Mesothelial cell of epicardium (in vitro differentiated cells): ENCODE results near the gene CLCC1. TPM values are rescaled to one million over a fixed set of nuclear protein-coding genes. Genes with fewer than 3 reads are reported as not detected.

Source experiments
- DNase-seq, 2 experiments: peaks; one replicate each; pipeline ENCODE4 v3.0.0; 2021; ENCODE audit warnings: low spot score in 2 of 2; ENCODE audit not compliant: unreplicated experiment in 2 of 2
- H3K27ac Mint-ChIP-seq: 2 replicates; pipeline ENCODE4 v1.8.0; 2021; ENCODE audit warnings: mixed read lengths
- H3K27me3 Mint-ChIP-seq: 2 replicates; pipeline ENCODE4 v1.8.0; 2021; ENCODE audit warnings: low read depth, mixed read lengths
- H3K36me3 Mint-ChIP-seq: 2 replicates; pipeline ENCODE4 v1.8.0; 2021; ENCODE audit warnings: mixed read lengths
- H3K4me1 Mint-ChIP-seq: 2 replicates; pipeline ENCODE4 v1.8.0; 2021; ENCODE audit warnings: mixed read lengths
- H3K4me3 Mint-ChIP-seq: 2 replicates; pipeline ENCODE4 v1.8.0; 2021; ENCODE audit warnings: mild to moderate bottlenecking, moderate library complexity, mixed read lengths
- H3K9me3 Mint-ChIP-seq: 2 replicates; pipeline ENCODE4 v1.8.0; 2021; ENCODE audit warnings: mixed read lengths
- CTCF ChIP-seq: fragments of 200-600 bp; sonication (generic); IDR thresholded peaks from one replicate; pipeline ENCODE4 v1.5.0; 2021; ENCODE audit warnings: antibody characterized with exemption; ENCODE audit not compliant: unreplicated experiment
- total RNA-seq: library from RNA; stranded (reverse); gene quantifications from 3 replicates; pipeline ENCODE4 v1.2.1, GENCODE V29; 2021

CLCC1 gene
- total RNA-seq, 1 donor from 2014 or later = 38.8 TPM

- Mint-ChIP-seq H3K4me3 (no peak overlapping the region), H3K9me3 (no peaks in the 10 kb centered on the region), H3K27me3 (no peaks in the 10 kb centered on the region), H3K36me3 (peaks cover 27% of the 10 kb centered on the region), H3K27ac (no peak overlapping the region), H3K4me1 (peaks cover 2% of the 10 kb centered on the region)
- TF ChIP-seq CTCF = no peak
- no peak for DNase-seq
Measured at GRCh38 chr1:108955881-108956280, 7.4 kb downstream of the CLCC1 start.

GRCh38 chr1:108955111-108955510 is 8.2 kb downstream of the CLCC1 start:
- no peaks in the 10 kb centered on the region for H3K27me3 Mint-ChIP-seq
- no peaks in the 10 kb centered on the region for H3K9me3 Mint-ChIP-seq
- DNase-seq = no peak
- peaks cover 27% of the 10 kb centered on the region for H3K36me3 Mint-ChIP-seq
- no peak for TF ChIP-seq CTCF
- no peaks in the 10 kb centered on the region for H3K4me1 Mint-ChIP-seq
- no peak overlapping the region for H3K4me3 Mint-ChIP-seq
- H3K27ac Mint-ChIP-seq = no peak overlapping the region

DNA sequence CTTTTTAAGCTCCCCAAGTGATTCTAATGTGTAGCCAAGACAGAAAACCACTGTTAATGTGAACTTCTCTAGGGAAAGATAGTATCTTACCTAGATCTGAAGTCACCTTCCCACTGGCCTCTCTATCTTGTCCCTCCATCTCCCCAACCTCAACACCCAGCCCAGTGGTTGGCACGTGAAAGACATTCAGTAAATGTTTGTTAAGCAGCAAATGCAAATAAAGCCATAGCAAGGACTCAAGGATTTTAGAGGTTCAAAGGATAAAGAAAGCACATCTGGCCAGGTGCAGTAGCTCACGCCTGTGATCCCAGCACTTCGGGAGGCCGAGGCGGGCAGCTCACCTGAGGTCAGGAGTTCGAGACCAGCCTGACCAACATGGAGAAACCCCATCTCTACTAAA is 9.8 kb downstream of the CLCC1 start:
- no peak overlapping the region for H3K27ac Mint-ChIP-seq
- H3K36me3 Mint-ChIP-seq = peaks cover 27% of the 10 kb centered on the region
- peaks cover 5% of the 10 kb centered on the region for H3K4me1 Mint-ChIP-seq
- TF ChIP-seq CTCF = no peak
- DNase-seq = no peak
- no peaks in the 10 kb centered on the region for H3K27me3 Mint-ChIP-seq
- H3K9me3 Mint-ChIP-seq = no peaks in the 10 kb centered on the region
- no peak overlapping the region for H3K4me3 Mint-ChIP-seq

DNA sequence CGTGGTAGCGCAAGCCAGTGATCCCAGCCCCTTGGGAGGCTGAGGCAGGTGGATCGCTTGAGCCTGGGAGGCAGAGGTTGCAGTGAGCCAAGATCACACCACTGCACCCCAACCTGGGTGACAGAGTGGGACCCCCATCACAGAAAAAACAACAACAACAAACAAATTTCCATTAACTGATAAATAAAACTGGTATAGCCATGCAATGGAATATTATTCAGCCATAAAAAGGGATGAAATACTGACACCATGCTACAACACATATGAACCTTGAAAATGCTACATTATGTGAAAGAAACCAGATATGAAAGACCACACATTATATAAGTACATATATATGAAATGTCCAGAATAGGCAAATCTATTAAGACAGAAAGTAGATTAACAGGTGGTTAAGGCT is 12.0 kb downstream of the CLCC1 start:
- peaks cover 28% of the 10 kb centered on the region for H3K36me3 Mint-ChIP-seq
- no peaks in the 10 kb centered on the region for H3K9me3 Mint-ChIP-seq
- no peak for TF ChIP-seq CTCF
- no peak overlapping the region for H3K4me3 Mint-ChIP-seq
- H3K4me1 Mint-ChIP-seq = peaks cover 11% of the 10 kb centered on the region
- DNase-seq = no peak
- no peak overlapping the region for H3K27ac Mint-ChIP-seq
- no peaks in the 10 kb centered on the region for H3K27me3 Mint-ChIP-seq

- H3K9me3 Mint-ChIP-seq = no peaks in the 10 kb centered on the region
- H3K4me1 Mint-ChIP-seq = peaks cover 11% of the 10 kb centered on the region
- no peak for TF ChIP-seq CTCF
- H3K4me3 Mint-ChIP-seq = no peak overlapping the region
- H3K27me3 Mint-ChIP-seq = no peaks in the 10 kb centered on the region
- H3K27ac Mint-ChIP-seq = peak overlapping the region; percentile 0
- peaks cover 17% of the 10 kb centered on the region for H3K36me3 Mint-ChIP-seq
- no peak for DNase-seq
Measured at GRCh38 chr1:108949044-108949443, 14.2 kb downstream of the CLCC1 start.

DNA sequence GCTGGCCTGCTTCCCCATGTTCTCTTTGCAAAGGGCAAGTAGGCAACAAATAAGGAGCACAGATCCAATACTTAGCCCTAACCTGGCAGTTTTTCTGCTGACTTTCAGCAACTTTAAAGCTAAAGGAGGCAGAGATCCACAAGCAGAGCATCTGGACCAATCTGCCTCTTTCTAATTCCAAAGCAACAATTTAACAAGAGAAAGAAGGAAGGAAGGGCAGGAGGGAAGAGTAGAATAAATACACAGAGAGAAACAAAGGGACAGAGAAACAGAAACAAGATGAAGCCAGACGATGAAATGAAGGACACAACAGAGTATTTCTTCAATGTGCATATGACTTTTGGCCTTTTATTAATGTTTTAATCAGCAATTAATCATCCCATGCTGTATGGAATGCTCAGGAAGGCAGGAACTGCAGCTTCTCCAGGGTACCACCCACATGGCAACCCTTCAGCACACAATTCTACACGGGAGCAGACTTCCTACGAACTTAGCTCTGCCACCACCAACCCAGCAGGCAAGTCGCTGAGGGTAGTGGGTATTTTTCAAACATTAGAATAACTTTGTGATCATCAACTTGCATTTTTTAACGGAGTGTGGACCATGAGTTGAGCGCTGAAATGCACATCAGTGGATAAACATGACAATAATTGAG is 15.3 kb downstream of the CLCC1 start:
- Mint-ChIP-seq H3K27me3 (no peaks in the 10 kb centered on the region), H3K4me3 (no peak overlapping the region)

More for the DNA sequence above, 15.3 kb downstream of the CLCC1 start:
- no peak for TF ChIP-seq CTCF
- H3K36me3 Mint-ChIP-seq = peaks cover 21% of the 10 kb centered on the region
- peak overlapping the region; percentile 23 for H3K27ac Mint-ChIP-seq
- no peaks in the 10 kb centered on the region for H3K9me3 Mint-ChIP-seq
- no peak for DNase-seq
- peaks cover 11% of the 10 kb centered on the region for H3K4me1 Mint-ChIP-seq
